ENCODE results near the gene BABAM1. TPM values are rescaled to one million over a fixed set of nuclear protein-coding genes. Genes with fewer than 3 reads are reported as not detected.
"Not testable (repeated sequence)": the region's sequence is repeated elsewhere in the genome, so short reads cannot be mapped to it uniquely, and the experiment has no call there.

BABAM1 gene
- total RNA-seq, 1 donor from 2014 or later = 75.3 TPM

GRCh38 chr19:17268754-17269153 lies 1.5 kb downstream of the BABAM1 start:
- no peak for DNase-seq (ENCODE audit: low read depth)

GRCh38 chr19:17274892-17275291 lies 7.6 kb downstream of the BABAM1 start:
- not testable (repeated sequence) for DNase-seq (ENCODE audit: low read depth)

GRCh38 chr19:17275441-17276175 lies 8.4 kb downstream of the BABAM1 start:
- no peak for DNase-seq (ENCODE audit: low read depth)

GRCh38 chr19:17279436-17279835 lies 12.2 kb downstream of the BABAM1 start:
- DNase-seq (ENCODE audit: low read depth) = no peak

GRCh38 chr19:17281391-17282304 lies 14.4 kb downstream of the BABAM1 start, which contains the start of gene ANKLE1:
Gene ANKLE1 (plus strand): TSS chr19:17281901. CDS start chr19:17281921, 20 bp downstream.
- DNase-seq (ENCODE audit: low read depth) = no peak

GRCh38 chr19:17282488-17283125 lies 15.4 kb downstream of the BABAM1 start:
- DNase-seq (ENCODE audit: low read depth) = peak; percentile 38

- DNase-seq (ENCODE audit: low read depth) = no peak
Observed at GRCh38 chr19:17283504-17283996, 16.3 kb downstream of the BABAM1 start.

- DNase-seq (ENCODE audit: low read depth) = no peak
Observed at GRCh38 chr19:17285415-17286135, 18.3 kb downstream of the BABAM1 start.

GRCh38 chr19:17286263-17286662 lies 19.0 kb downstream of the BABAM1 start:
- no peak for DNase-seq (ENCODE audit: low read depth)

- DNase-seq (ENCODE audit: low read depth) = no peak
Observed at GRCh38 chr19:17286752-17287151, 19.5 kb downstream of the BABAM1 start.

GRCh38 chr19:17289489-17289888 lies 22.2 kb downstream of the BABAM1 start:
- DNase-seq (ENCODE audit: low read depth) = peak; percentile 81

GRCh38 chr19:17292301-17293074 lies 25.2 kb downstream of the BABAM1 start:
- peak; percentile 76 for DNase-seq (ENCODE audit: low read depth)

GRCh38 chr19:17293605-17294004 lies 26.4 kb downstream of the BABAM1 start:
- no peak for DNase-seq (ENCODE audit: low read depth)

- no peak for DNase-seq (ENCODE audit: low read depth)
Observed at GRCh38 chr19:17294051-17294891, 27.0 kb downstream of the BABAM1 start.

GRCh38 chr19:17295551-17295950 lies 28.3 kb downstream of the BABAM1 start:
- not testable (repeated sequence) for DNase-seq (ENCODE audit: low read depth)

- DNase-seq (ENCODE audit: low read depth) = peak; percentile 65
Observed at GRCh38 chr19:17296273-17296672, 29.0 kb downstream of the BABAM1 start.

- DNase-seq (ENCODE audit: low read depth) = no peak
Observed at GRCh38 chr19:17296976-17297375, 29.7 kb downstream of the BABAM1 start.

- no peak for DNase-seq (ENCODE audit: low read depth)
Observed at GRCh38 chr19:17300992-17301619, 33.9 kb downstream of the BABAM1 start.
